Lung microvascular endothelial cell (primary cell): ENCODE results near the gene ADAMTSL1. TPM values are rescaled to one million over a fixed set of nuclear protein-coding genes. Genes with fewer than 3 reads are reported as not detected.
A peak's percentile ranks its signal among the peaks of the same experiment; 100 is the strongest.

Source experiments
- DNase-seq, 2 donors: peaks; one replicate each; pipeline versions ENCODE4 v3.0.0 to v3.0.0-alpha.2; 2010; ENCODE audit warnings: low read depth in 2 of 2
- total RNA-seq: library from RNA; depleted of rRNA; stranded (reverse); fragments of >200 nt; gene quantifications from 2 replicates; pipeline ENCODE4 v1.2.1, GENCODE V29; 2014

Gene ADAMTSL1, protein sequence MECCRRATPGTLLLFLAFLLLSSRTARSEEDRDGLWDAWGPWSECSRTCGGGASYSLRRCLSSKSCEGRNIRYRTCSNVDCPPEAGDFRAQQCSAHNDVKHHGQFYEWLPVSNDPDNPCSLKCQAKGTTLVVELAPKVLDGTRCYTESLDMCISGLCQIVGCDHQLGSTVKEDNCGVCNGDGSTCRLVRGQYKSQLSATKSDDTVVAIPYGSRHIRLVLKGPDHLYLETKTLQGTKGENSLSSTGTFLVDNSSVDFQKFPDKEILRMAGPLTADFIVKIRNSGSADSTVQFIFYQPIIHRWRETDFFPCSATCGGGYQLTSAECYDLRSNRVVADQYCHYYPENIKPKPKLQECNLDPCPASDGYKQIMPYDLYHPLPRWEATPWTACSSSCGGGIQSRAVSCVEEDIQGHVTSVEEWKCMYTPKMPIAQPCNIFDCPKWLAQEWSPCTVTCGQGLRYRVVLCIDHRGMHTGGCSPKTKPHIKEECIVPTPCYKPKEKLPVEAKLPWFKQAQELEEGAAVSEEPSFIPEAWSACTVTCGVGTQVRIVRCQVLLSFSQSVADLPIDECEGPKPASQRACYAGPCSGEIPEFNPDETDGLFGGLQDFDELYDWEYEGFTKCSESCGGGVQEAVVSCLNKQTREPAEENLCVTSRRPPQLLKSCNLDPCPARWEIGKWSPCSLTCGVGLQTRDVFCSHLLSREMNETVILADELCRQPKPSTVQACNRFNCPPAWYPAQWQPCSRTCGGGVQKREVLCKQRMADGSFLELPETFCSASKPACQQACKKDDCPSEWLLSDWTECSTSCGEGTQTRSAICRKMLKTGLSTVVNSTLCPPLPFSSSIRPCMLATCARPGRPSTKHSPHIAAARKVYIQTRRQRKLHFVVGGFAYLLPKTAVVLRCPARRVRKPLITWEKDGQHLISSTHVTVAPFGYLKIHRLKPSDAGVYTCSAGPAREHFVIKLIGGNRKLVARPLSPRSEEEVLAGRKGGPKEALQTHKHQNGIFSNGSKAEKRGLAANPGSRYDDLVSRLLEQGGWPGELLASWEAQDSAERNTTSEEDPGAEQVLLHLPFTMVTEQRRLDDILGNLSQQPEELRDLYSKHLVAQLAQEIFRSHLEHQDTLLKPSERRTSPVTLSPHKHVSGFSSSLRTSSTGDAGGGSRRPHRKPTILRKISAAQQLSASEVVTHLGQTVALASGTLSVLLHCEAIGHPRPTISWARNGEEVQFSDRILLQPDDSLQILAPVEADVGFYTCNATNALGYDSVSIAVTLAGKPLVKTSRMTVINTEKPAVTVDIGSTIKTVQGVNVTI (N-terminal part only)
- 0.99 and 11.8 TPM in 2 replicates for total RNA-seq

DNA sequence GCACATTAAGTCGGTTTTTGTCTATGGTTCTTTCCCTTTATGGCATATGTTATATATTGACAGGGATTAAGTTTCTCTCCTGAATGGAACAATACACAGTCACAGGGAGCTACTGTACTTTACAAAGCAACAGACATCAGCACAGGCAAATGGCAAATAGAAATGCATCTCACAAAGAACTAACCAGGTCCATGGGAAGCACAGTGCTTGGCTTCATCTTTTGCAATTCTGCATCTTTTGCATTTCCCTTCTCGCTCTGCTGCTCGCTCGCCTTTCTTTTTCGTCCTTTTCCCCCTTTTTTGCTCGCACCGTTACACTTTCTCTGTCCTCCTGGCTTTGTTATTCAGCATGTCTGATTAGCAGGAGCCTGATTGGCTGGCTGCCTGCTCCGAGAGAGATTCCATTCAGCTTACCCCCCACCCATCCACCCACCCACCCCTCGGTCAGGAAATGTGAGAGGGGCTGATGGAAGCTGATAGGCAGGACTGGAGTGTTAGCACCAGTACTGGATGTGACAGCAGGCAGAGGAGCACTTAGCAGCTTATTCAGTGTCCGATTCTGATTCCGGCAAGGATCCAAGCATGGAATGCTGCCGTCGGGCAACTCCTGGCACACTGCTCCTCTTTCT is at the start of gene ADAMTSL1:
TSS of gene ADAMTSL1 (plus strand) at position 502 of the 628 bp plus-strand sequence. CDS start at position 582, 80 bp downstream.
- peak; percentile 90 to 95 for DNase-seq

DNA sequence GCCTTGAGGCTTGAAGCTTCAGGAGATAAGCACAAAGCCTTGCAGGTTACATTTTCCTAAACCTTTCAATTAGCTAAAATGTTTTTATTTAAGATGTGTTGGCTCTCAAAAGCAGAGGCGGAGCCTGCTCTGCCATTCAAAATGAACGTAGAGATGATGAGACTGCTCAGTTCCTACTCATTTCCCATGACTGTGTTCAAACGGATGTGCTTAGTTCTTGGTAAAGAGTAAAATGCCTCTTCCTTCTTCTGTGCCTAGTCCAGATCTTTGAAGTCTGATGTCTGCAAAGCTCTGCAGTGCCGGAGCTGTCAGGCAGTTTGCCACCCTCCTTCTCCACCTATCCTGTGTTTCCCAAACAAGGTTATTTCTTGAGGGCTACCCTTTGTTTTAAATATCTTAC is 46.3 kb upstream of the ADAMTSL1 start:
- peak; percentile 12 to 72 for DNase-seq

DNA sequence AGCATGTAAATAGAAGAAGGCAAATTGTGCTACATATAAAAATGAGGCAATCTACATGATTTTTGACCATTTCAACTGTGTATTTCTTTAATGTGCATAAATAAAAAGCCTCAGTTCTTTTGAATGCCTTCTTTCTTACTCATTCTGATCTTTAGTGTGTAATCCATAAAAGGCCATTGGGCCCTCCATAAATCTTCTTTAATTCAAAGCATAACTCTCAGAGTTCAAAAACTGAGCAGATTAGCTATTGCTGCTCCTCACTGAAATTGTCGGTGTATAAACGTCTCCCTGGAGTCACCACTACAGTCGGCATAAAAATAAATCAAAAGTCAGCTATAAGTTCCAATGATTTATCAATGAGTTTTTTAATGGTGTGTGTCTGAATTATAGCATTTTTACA is 45.3 kb upstream of the ADAMTSL1 start:
- DNase-seq, result no peak

DNA sequence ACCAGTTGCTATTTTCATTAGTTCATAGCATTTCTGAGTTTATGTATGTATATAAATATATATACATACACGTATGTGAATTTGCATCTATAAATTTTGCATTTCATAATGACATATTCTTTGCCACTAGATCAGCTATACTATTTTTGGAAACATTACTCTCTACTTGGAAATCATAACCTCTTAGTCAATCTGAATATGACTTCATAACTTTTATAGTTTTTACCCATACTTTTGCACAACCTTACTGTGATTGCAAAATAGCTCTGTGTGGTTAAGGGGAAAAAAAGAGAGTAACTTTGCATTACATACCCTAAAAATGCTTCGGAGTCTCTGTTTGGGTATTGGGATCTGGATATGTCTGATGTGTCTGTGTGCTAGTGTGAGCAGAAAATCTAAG is 44.9 kb upstream of the ADAMTSL1 start:
- no peak for DNase-seq

DNA sequence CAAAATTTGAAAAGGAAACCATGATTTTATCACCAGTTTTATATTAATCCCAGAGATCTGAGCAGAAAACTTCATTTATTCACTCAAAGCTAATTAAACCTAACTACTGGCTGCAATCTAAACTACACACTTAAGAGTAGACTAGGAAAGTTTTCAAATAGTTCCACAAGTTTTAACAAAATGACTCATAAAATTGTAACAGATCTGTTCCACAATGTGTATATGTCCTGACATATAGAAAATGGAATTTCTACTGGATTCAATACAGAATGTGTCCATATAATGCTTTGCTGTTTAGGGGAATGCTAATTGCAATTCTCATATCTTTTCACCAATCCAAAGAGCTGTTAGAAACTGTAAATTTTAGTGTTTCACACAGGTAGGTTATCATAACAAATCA is 40.3 kb upstream of the ADAMTSL1 start:
- no peak for DNase-seq

DNA sequence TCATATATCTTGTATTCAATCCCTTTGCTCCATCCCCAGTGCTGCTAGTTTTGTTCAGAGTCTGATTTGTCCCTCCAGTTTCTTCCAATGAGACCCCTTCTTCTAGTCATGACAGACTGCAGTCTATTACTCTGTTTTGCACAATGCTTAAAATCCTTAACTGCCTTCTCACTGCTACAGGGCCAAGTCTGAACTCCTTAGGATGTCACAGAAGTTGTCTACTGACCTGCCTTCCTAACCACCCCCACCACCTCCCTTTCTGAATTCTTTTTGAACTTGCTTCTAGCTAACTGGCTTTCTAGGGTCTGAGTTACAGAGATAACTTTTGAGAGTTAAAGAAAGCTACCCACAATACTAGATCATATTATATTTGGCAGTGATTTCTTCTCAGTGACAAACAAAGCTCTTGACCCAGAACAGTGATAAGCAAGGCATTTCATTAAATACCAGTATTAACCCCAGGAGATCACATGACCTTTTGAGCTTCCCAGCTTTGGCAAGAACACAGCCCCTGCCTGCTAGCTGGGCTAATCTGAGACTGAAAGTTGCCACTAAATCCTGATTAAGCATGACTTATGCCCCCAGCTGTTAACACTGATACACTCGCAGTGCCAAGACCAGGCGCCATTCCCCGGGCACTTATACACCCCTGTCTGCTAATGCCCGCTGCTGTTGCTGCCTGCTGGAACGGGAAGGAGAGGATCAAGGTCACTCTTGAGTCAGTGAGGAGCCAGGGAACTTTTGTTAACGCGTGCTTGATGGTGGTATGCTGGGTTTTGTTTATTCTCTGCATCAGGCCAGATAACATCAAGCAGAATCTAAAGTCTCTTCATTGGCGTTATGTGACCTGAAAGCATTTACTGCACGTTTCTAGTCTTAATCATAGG is 36.4 kb upstream of the ADAMTSL1 start:
- peak; percentile 30 to 69 for DNase-seq

DNA sequence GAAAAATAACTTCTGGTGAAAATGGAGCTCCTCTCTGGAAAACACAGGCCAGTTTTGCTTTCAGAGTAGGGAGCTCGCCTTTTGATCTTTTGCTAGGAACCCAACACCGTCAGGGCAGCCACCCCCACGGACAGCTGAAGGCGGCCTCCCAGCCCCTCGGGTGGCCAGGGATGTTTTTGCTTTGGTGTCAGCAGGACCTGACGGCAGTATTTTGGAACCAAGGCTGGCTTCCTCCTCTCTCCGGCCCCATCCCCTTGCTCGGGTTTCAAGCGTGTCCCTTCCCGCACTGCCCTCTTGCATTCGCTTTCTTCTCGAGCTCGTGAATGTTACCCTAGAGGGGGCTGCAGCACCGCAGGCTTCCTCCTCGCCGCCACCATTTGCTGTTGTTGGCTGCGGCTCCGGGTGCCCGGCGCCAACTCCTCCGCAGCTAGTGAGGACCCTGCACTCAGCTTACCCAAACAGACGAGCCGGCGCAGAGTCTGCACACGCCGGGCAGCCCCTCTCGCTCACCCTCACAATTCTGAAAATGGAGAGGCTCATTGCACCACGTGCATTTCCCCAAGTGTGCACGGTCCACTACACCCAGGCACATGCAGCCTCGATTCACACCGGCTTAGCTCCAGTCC is 35.5 kb upstream of the ADAMTSL1 start:
- DNase-seq, result peak; percentile 64 to 75

DNA sequence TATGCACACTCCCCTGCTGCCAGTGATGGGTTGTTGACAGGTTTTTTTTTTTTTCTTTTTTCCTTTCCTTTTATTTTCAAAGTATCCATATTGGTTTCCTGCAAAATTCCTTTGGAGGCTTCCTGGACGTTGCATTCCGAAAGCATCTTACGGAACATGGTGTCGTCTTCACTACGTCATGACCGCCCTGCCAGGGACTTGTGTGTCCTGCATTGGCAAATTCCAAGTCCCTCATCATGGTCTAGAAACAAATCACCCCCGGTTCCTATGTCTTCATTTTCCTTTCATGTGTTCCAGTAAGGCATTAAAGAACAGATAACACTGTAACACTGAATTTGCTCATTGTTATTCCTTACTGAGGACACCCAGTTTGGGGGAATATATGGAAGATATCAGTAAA is 35.0 kb upstream of the ADAMTSL1 start:
- no peak for DNase-seq

DNA sequence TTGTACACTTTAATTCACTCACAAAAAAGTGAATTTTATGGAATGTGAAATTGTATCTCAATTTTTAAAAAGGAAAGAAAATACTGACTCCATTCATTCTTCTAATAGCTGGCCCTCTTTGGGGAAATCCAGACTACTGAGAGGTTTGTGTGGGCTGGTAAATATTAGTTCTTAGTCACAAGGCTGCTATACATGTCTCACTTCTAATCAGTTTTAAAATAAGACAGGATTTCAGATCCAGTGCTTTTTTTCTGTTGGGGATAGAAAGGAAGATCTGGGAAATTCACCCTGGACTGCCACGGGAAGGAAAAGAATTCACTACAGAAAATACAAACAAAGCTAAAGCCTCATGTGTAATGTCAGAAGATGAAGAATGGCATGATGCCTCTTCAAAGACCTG is 32.7 kb upstream of the ADAMTSL1 start:
- DNase-seq, result peak in 1 of 2 donors; percentile 18

DNA sequence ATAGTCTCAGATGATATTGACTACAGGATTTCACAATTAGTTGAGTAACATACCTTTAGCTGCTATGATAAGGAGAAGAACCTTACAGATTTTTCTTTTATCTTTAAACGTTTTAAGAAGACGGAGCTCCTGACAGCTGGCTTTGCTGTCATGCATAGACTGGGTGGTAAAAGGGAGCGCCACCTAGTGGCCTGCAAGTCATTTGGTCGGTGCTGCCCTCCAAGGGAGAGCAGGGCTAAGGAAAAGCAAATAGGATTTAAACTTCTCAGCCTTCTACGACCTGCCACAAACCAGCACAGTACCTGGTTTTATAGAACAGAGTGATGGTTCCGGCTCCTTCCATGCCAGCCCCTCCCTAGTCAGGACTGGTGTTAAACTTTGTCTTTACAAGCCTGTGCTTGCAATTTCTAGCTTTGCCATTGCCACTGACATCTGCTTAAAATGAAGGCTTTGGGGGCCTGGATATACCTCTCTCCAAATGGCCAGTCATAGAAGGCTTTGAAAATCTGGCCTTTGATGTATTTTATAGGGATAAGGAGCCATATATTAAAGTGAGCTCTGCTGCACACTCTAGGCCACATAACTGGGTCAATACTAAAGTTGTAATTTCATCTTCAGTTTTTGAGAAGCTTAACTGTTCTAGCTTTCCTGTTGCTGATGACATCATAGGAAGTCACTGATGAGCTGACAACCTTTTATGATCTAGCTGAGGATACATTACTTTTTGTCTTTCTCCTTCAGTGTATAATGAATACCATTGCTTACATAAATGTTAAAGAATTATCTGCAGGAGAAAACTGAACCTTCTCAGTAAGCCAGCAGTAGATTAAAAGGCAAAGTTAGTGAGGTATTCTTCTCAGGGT is 31.1 kb upstream of the ADAMTSL1 start:
- peak; percentile 88 to 93 for DNase-seq

DNA sequence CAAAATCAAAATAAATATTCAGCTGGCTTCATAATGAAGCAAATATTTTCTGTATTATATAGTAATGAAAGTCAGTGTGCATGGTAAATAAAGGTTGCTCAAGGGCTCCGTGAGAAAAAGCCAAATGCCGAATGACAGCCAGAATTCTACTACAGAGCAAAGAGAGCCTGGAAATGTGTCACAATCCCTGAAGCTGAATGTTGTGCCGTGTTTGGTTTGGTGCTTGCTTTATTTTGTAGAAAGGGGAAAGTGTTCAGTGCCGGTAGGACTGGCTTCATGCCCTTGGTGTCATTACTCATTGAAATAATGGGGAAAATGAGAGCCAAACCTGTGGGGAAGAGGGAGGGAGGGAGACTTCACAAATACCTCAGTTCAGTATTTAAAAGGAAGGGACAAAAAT is 26.8 kb upstream of the ADAMTSL1 start:
- peak in 1 of 2 donors; percentile 8 for DNase-seq

DNA sequence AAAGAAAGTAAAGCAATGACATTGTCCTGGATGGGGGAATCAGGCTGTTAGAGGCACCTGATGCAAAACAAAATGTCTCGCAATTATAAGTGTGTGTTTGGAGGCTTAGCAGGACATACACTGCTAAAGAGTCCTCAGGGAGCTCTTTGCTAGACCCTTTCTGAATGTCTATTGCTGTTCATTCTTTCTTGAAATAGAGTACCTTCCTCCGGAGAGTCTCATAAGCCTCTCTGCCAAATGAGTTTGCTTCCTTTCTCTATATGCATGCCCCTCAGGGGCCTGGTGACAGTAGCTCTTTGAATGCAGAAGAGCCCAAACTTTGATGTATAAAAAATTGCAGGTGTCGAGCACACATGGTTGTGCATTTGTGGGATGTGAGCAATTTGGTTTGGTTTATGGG is 26.4 kb upstream of the ADAMTSL1 start:
- DNase-seq, result no peak

DNA sequence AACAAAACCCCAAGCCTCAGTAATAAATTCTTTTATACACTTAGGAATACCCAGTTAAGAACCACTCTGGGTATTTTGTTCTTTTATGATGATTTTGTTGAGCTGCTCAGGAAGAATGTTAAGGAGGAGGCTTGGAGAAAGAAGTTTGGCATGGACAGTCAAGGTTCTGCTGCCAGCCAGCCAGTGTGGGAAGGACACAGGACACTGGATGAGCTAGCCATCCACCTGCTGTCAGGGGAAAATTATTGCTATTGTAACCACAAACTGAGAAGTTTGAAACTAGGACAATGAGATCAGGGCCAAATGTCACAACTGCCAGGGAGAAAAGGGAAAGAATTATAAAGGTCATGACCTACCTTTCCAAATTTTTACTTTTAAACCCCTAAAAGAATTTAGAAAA is 25.9 kb upstream of the ADAMTSL1 start:
- DNase-seq, result no peak

DNA sequence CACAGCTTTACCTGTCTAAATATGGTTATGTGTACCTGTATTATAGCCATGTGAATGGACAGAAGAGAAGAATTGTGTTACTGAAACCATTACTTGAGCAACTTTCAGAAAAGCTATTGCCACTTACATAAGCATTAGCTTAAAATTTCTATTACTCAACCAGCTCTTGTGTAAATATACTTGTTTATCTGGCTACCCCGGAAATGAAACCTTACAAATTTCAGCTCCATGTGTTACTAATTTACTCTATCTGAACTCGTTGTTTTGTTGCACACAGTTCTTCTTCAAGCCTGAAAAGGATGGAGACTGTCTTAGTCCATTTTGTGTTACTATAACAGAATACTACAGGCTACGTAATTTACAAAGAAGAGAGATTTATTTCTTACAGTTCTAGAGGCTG is 22.5 kb upstream of the ADAMTSL1 start:
- no peak for DNase-seq

DNA sequence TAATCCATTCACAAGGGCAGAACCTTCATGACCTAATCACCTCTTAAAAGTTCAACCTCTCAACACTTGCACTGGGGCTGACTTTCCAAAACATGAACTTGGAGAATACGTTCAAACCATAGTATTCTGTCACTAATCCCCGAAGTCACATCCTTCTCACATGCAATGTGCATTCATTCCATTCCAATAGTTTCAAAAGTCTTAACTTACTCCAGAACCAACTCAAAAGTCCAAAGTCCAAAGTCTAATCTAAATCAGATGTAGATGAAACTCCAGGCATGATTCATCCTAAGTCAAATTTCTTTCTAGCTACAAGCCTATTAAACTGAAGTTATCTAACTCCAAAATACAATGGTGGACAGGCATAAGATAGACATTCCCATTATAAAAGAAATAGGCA is 21.7 kb upstream of the ADAMTSL1 start:
- no peak for DNase-seq

DNA sequence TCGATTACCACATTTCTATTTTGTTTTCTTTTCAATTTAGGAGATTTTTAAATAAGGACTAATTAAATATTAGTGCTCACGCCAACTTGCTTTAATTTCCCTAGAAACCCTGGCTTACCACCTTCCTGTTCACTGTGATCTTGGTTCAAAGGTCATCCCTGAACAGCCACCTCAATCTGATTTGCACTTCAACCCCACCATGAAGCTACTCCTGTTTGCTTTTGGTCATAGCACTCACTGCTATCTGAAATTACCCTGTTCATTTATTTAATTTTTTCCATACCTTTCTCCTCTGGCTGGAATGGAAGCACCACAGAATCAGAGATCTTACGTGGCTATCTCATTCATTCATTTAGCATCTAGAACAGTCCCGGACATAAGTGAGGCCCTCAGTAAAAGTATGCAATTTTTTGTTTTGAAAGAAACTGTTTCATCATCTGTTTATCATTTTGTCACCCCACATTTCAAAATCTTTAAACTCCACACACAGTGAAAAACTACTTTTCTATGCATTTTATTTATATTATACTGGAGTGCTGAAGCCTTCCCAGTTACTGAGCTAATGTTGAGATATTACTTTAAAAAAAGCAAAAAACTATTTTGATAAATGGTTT is 17.2 kb upstream of the ADAMTSL1 start:
- no peak for DNase-seq

DNA sequence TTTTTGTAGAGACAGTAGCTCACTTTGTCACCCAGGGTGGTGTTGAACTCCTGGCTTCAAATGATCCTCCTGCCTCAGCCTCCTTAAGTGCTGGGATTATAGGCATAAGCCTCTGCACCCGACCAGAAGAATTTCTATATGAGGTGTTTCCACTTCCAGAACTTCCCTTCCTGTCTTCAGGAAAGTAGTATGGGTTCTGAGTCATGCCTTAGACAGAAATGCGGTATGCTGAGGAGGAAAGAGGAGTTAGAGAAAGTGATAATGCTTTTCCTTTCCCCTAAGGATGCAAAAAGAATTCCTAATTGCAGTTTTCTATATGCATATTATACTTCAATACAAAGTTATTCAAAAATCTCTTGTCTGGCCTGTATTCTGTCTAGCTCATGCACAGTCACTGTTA is 16.4 kb upstream of the ADAMTSL1 start:
- peak in 1 of 2 donors; percentile 50 for DNase-seq

DNA sequence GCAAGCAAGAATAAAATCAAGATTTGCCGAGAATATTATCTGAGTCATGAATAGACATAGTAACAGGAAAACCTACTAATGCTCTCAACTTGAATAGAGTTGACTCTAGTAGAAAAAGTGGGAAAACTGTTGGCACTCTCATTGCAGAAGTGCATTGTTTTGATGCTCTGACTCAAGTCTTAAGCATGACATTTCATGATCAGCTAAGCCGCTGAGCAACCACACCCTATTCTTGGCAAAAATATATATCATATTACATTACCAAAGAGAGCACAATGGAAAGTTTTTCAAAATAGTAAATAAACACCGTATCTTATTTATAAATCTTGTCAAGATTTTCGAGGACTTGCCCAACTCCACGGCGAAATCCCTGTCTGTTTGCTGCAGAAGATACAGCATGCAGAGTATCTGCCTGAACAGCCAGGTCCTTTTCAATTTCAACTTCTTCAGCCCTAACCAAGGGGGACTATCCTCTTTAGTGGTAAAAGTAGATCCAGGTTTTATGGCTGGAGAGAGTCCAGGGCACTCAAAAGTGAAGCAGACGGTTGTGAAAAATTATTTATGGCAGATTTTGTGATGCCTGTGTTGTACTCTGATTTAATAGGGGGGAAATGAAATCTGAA is 13.9 kb upstream of the ADAMTSL1 start:
- peak in 1 of 2 donors; percentile 95 for DNase-seq
